GM12891 (cell line): ENCODE results near the gene RPF1.
"Not testable (repeated sequence)": the region's sequence is repeated elsewhere in the genome, so short reads cannot be mapped to it uniquely, and the experiment has no call there.

Experiments
- DNase-seq: peaks from one replicate; pipeline ENCODE4 v3.0.0; 2011; ENCODE audit warnings: low spot score; ENCODE audit not compliant: insufficient read length
- FAIRE-seq: peaks from 2 replicates; lab custom pipeline; 2011; peaks lifted over from hg19 to GRCh38; lab: Jason Lieb, UNC
- PAX5 ChIP-seq: IDR thresholded peaks from 2 replicates; pipeline ENCODE4 v1.6.1; 2011; ENCODE audit warnings: low read length, moderate library complexity, mild to moderate bottlenecking; ENCODE audit not compliant: insufficient read depth, severe bottlenecking
- POLR2A ChIP-seq: IDR thresholded peaks from 2 replicates; pipeline ENCODE4 v1.6.1; 2011; ENCODE audit warnings: low read depth, low read length, control low read depth
- POLR2AphosphoS5 ChIP-seq: IDR thresholded peaks from 2 replicates; pipeline ENCODE4 v1.6.1; 2011; ENCODE audit warnings: low read depth, low read length, control low read depth
- POU2F2 ChIP-seq: IDR thresholded peaks from 2 replicates; pipeline ENCODE4 v1.6.1; 2011; ENCODE audit warnings: low read depth, mild to moderate bottlenecking, control low read depth, low read length, moderate library complexity
- SPI1 ChIP-seq: IDR thresholded peaks from 2 replicates; pipeline ENCODE4 v1.6.1; 2011; ENCODE audit warnings: low read depth, low read length, control low read depth
- TAF1 ChIP-seq: IDR thresholded peaks from 2 replicates; pipeline ENCODE4 v1.6.1; 2011; ENCODE audit warnings: low read depth, low read length, control low read depth

The RPF1 gene

DNA sequence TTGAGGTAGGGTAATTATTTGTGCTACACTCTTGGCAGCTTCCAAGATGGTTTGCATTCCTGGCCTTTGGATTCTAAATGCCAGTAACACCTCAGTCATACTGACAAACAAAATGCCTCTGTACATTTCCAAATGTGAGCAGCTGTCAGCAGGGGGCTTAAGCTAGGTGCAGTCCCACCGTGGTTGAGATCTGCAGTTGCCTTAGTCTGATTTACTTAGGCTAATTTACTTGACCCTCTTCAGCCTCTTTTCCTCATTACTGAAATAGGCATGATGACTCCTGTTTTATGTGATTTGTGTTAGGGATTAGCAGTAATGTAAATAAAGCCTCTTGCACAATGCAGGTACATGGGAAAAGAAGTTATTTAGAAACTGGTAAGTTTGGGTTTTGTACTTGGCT, 13.7 kb downstream of the RPF1 start:
- TF ChIP-seq POLR2A (no peak), POLR2AphosphoS5 (no peak), TAF1 (no peak), POU2F2 (no peak), SPI1 (no peak), PAX5 (no peak)
- no peak for DNase-seq
- no peak for FAIRE-seq

- FAIRE-seq (no peak), DNase-seq (no peak)
- TF ChIP-seq POU2F2 = no peak
- no peak for TF ChIP-seq POLR2A
- no peak for TF ChIP-seq PAX5
- no peak for TF ChIP-seq TAF1
- TF ChIP-seq SPI1 = no peak
- no peak for TF ChIP-seq POLR2AphosphoS5
Measured at GRCh38 chr1:84493747-84494146, 14.7 kb downstream of the RPF1 start.

GRCh38 chr1:84496498-84496897, 17.4 kb downstream of the RPF1 start:
- DNase-seq (no peak), FAIRE-seq (no peak)
- TF ChIP-seq TAF1 (no peak), POU2F2 (no peak), POLR2AphosphoS5 (no peak), POLR2A (no peak), SPI1 (no peak), PAX5 (no peak)

DNA sequence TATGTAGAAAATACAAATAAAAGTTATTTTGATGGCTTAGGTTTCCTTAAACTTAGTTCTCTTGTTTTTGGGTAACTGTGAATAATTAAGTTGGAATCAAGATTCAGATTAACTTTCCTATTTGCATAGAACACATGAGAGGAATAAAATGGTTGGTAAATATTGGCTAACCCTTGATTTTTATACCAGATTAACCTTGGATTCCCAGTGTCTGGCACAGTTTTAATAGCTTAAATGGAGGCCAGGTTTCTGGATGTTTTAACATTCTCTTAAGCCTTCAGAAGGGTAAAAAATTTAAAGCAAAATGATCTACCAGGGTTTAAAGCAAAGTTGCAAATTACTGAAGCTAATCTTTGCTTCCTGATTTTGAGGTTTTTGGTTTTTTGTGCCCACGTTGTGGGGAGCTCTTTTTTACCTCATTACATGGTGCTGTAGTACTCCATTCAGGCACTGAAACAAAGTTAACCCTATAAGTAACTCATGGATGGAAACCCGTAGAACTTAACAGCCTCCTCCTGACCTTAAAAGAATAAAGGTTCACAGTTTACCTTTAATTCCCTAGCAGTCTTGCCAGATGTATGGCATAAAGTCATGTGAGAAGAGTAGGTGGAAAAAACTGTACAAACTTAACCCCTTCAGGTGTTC, 18.7 kb downstream of the RPF1 start:
- FAIRE-seq (no peak), DNase-seq (no peak)
- TF ChIP-seq SPI1 = no peak
- no peak for TF ChIP-seq POU2F2
- TF ChIP-seq TAF1 = no peak
- no peak; the same call in 1 of the 2 replicates for TF ChIP-seq POLR2A
- TF ChIP-seq POLR2AphosphoS5 = no peak

DNA sequence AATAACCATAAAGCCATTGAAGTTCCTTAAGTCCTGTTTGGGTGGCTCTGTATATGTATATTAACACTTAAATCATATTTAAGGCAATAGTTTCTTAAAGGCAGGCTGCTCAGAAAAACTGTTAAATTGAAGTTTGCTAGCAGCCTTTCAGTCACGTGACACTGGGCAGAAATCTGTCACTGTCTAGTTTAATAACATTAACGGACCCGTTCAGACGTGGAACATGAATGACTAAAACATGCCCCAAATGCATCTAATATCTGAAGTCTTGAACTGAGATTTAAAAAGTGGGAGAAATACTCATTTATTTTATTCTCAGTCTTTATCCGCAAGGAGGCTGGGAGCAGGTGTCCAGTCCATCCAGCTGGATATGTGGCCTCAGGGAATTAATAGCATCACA, 23.9 kb downstream of the RPF1 start:
- no peak for DNase-seq
- no peak for FAIRE-seq
- TF ChIP-seq POU2F2 (no peak), TAF1 (no peak), PAX5 (no peak), POLR2A (no peak), SPI1 (no peak), POLR2AphosphoS5 (no peak)

DNA sequence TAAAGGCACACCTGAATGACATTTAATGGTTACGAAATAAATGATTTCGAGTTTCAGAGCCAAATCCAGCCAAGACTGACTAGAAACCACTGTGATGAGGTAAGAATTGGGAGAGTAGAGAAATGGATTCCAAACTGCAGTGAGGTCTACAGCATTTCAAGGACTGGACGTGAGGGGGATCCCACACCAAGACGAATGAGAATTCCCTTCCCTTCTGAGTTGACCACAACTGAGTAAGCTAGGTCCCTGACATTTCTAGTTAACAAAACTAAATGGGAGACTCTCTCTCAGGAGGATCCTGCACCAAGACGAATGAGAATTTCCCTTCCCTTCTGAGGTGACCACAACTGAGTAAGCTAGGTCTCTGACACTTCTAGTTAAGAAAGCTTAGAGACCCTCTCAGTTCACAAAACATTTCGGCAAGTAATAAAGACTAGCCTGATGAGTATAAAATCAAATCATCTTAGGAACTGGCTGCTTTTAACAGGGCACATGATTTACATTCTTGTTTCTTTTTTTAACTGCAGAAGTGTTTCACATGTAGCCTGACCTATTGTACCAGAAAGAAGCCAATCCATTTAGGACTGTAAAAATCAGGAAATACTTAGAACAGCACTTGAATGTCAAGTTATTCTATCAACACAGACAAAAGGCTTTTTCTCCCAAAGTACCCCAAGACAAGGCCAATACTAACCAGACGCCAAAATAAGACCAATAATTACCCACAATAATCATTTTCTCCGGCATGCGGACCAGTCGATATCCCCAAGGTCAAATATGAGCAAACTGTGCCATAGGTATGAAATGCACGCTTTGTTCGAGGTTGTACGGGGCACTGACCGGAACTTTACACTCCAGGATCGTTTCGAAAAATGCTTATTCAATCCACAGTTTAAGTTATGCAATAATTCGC, 25.8 kb downstream of the RPF1 start:
- peak; percentile 81 for FAIRE-seq
- peak; percentile 49; the same call in 1 of the 2 replicates for TF ChIP-seq POLR2A
- TF ChIP-seq SPI1 = no peak
- no peak for TF ChIP-seq POU2F2
- DNase-seq = no peak

DNA sequence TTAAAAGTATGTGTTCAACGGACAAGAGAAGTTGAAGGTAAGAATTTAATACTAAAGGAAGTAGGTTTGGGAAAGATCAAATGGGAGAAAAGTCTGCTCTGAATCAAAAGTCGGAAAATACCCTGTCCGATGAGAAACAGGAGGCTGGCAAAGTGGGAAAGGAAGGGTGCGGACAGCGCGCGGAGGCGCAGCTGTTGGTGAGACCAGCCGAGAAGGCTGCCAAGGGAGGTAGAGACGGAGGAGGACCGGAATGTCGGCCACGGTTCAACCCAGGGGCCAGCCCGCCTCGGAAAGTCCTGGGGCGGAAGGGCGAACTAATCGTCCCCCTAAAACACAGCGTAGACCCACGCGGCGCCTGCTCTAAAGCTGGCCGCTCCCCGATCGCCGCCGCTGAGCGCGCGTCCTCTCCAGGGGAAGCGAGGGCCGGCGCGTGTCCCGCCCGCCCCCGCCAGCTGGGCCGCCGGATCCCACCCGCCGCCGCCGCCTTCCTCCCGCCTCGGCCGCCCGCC, 26.5 kb downstream of the RPF1 start:
- TF ChIP-seq SPI1 = no peak
- TF ChIP-seq POLR2AphosphoS5 = no peak; the same call in 1 of the 2 replicates
- peak; percentile 37; the same call in 1 of the 2 replicates for TF ChIP-seq POLR2A
- FAIRE-seq = no peak
- peak; percentile 32 for DNase-seq

GRCh38 chr1:84506002-84506728, 27.1 kb downstream of the RPF1 start, which contains the start of the genes GNG5 and SPATA1:
TSS of gene GNG5 (minus strand) at chr1:84506581. CDS start at chr1:84506091, 490 bp downstream.
TSS of gene SPATA1 (plus strand) at chr1:84506386. CDS start at chr1:84516360, 9,974 bp downstream.
- peak; percentile 80; the same call in 1 of the 2 replicates for TF ChIP-seq POLR2AphosphoS5
- TF ChIP-seq POLR2A = peak; percentile 74
- peak; percentile 46 for TF ChIP-seq SPI1
- TF ChIP-seq POU2F2 = 0 out of 2 replicates have a peak, but pooled peaks have one; percentile 30
- peak; percentile 29 for TF ChIP-seq PAX5
- TF ChIP-seq TAF1 = peak; percentile 49; the same call in 1 of the 2 replicates
- FAIRE-seq = peak; percentile 94
- DNase-seq = peak; percentile 83

GRCh38 chr1:84506729-84507453, 27.8 kb downstream of the RPF1 start:
- DNase-seq (no peak), FAIRE-seq (no peak)
- TF ChIP-seq POLR2AphosphoS5 = no peak
- no peak for TF ChIP-seq SPI1

GRCh38 chr1:84507887-84508286, 28.8 kb downstream of the RPF1 start:
- DNase-seq, FAIRE-seq: not testable (repeated sequence)
